ENCODE data around the gene KRT6A.

GRCh38 chr12:52488736-52489135 lies 4.3 kb downstream of the KRT6A start:
- TF ChIP-seq EZH2 (IDR thresholded peaks at IDR 0.05; ENCODE audit: insufficient read depth, poor library complexity, severe bottlenecking): no peak
- no peak for TF ChIP-seq EZH2phosphoT487 (IDR thresholded peaks at IDR 0.05; ENCODE audit: insufficient read depth, low read depth)

Measured in GM23248 (cell line).